Esophagus muscularis mucosa (tissue), 4 donors: ENCODE results near the gene DHCR24. TPM values are rescaled to one million over a fixed set of nuclear protein-coding genes. Genes with fewer than 3 reads are reported as not detected.

Experiments
- DNase-seq: peaks from one replicate; pipeline ENCODE4 v3.0.0-alpha.2; 2017; ENCODE audit errors: extremely low spot score
- H3K27ac ChIP-seq, 4 donors: fragments of 200-600 bp; sonication (generic); replicated peaks in 1 of 4; 1 replicate in 3 of 4; 2 replicates in 1 of 4; pipeline ENCODE4 v1.5.1; 2016 to 2019; ENCODE audit warnings: mild to moderate bottlenecking in 1 of 4
- H3K27me3 ChIP-seq, 4 donors: fragments of 200-600 bp; sonication (generic); one replicate each; pipeline versions ENCODE4 v1.5.1 to v1.6.0; 2016 to 2019
- H3K36me3 ChIP-seq, 4 donors: fragments of 200-600 bp; sonication (generic); one replicate each; pipeline ENCODE4 v1.5.1; 2016 to 2019
- H3K4me1 ChIP-seq, 4 donors: fragments of 200-600 bp; sonication (generic); one replicate each; pipeline ENCODE4 v1.5.1; 2016 to 2019
- H3K4me3 ChIP-seq, 4 donors: fragments of 200-600 bp; sonication (generic); 1 replicate in 2 of 4; 2 replicates in 2 of 4; pipeline ENCODE4 v1.5.1; 2016 to 2019; ENCODE audit warnings: mild to moderate bottlenecking in 4 of 4, moderate library complexity in 1 of 4
- H3K9me3 ChIP-seq, 4 donors: fragments of 200-600 bp; sonication (generic); 1 replicate in 3 of 4; 2 replicates in 1 of 4; pipeline ENCODE4 v1.5.1; 2016 to 2019
- EP300 ChIP-seq: sonication (generic); formaldehyde crosslinking; IDR thresholded peaks from one replicate; pipeline ENCODE4 v1.6.1; 2017; ENCODE audit warnings: antibody characterized with exemption
- POLR2A ChIP-seq: fragments of 450-650 bp; IDR thresholded peaks from one replicate; pipeline ENCODE4 v1.6.1; 2017; ENCODE audit warnings: antibody characterized with exemption, moderate library complexity, mild to moderate bottlenecking, low read depth
- POLR2AphosphoS5 ChIP-seq, 2 donors: sonication (generic); formaldehyde crosslinking; IDR thresholded peaks; one replicate each; pipeline ENCODE4 v1.6.1; 2017; ENCODE audit warnings: antibody characterized with exemption in 2 of 2
- WGBS: methylation state at CpG from one replicate; pipeline ENCODE4 v1.1.5; 2018; 5-methylcytosine and 5-hydroxymethylcytosine counted together
- intact Hi-C: fragments of 100-400 bp; cut with DNase I; formaldehyde crosslinking; loops from one replicate; pipeline ENCODE4 v1.15.1; 2023
- total RNA-seq, 4 donors: library from RNA; depleted of rRNA; stranded (reverse); fragments of >200 nt; gene quantifications; one replicate each; pipeline versions ENCODE4 v1.1.0 to v1.2.1, GENCODE V29; 2016
- TF ChIP-seq, protein P1 (sequence below), 3 experiments: fragments of 200-600 bp in 2 of 3; fragments of 450-650 bp in 1 of 3; sonication (generic) in 2 of 3; IDR thresholded peaks; one replicate each; pipeline ENCODE4 v1.5.1; 2017 to 2019; ENCODE audit warnings: antibody characterized with exemption in 3 of 3, mild to moderate bottlenecking in 2 of 3, moderate library complexity in 1 of 3

DHCR24 gene
- total RNA-seq, 4 donors from 2014 or later = 10.8 to 16.1 (median 13.1) TPM

DNA sequence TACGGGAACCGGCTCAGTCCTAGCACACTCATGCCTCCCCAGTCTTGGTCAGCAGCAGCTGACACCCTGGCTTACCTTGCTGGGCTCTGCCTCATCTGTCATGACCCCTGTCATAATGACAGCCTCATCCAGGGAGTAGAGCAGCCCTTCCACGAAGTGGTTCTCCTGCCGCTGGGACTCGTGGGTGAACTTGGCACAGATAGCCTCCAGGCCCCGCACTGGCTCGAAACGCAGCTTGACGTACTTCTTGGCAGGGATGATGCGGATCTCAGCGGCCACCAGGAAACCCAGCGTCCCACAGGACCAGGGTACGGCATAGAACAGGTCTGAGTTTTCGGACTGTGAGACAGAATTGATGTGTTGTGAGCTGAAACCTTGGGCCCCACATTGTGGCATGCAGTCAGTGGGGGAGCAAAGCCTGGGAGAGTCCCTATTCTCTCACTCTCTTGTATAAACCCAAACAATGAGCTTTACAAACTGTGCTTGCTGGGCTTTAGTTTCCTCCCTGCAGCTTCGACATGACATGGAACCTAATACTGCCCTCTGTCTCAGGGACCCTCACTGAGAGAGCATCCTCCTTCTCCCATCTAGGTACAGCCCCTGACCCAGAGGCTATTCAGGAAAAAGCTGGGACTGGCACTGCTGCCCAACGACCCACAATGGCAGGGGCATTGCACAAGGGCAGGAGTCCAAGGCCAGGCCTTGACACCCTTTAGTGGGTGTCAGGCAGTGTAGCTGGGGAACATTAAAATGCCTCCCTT is 15.5 kb downstream of the DHCR24 start:
- no peak overlapping the region for H3K27ac ChIP-seq
- 85% methylated on average over 13 of the region's 16 CpGs for WGBS
- H3K4me1 ChIP-seq = no peaks in the 10 kb centered on the region
- H3K4me3 ChIP-seq = no peak overlapping the region
- intact Hi-C loops = no loop called here
- TF ChIP-seq POLR2AphosphoS5 (IDR thresholded peaks at IDR 0.05) (no peak), POLR2A (no peak), EP300 (no peak)
- TF ChIP-seq, protein P1, sequence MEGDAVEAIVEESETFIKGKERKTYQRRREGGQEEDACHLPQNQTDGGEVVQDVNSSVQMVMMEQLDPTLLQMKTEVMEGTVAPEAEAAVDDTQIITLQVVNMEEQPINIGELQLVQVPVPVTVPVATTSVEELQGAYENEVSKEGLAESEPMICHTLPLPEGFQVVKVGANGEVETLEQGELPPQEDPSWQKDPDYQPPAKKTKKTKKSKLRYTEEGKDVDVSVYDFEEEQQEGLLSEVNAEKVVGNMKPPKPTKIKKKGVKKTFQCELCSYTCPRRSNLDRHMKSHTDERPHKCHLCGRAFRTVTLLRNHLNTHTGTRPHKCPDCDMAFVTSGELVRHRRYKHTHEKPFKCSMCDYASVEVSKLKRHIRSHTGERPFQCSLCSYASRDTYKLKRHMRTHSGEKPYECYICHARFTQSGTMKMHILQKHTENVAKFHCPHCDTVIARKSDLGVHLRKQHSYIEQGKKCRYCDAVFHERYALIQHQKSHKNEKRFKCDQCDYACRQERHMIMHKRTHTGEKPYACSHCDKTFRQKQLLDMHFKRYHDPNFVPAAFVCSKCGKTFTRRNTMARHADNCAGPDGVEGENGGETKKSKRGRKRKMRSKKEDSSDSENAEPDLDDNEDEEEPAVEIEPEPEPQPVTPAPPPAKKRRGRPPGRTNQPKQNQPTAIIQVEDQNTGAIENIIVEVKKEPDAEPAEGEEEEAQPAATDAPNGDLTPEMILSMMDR (IDR thresholded peaks at IDR 0.05) = no peak
- H3K9me3 ChIP-seq = no peaks in the 10 kb centered on the region
- no peaks in the 10 kb centered on the region for H3K27me3 ChIP-seq
- no peak for DNase-seq
- peaks cover 0 to 26% (median 13%) of the 10 kb centered on the region in 4 donors for H3K36me3 ChIP-seq

DNA sequence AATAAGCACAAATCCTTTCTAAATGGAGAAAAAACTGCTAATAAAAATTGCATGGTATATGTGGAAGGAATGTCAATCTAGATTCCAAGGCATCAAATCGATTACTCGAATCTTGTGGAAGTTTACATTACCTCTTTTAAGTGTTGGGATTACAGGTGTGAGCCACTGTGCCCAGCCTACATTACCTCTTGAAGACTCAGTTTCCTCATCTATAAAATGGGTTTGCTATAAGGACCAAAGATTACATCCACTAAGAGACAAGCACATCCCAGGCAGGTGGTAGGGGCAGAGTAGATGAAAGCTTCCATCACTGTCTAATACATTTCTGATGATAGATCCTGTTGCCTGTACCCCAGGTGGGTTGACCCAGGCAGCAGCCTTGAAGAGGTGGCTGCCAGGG is 16.1 kb downstream of the DHCR24 start:
- no peak overlapping the region for H3K27ac ChIP-seq
- 95% methylated on average over 2 of the region's 2 CpGs for WGBS
- TF ChIP-seq POLR2A (no peak), EP300 (no peak), POLR2AphosphoS5 (IDR thresholded peaks at IDR 0.05) (no peak)
- TF ChIP-seq, protein P1 (IDR thresholded peaks at IDR 0.05) = no peak
- no peaks in the 10 kb centered on the region for H3K4me1 ChIP-seq
- DNase-seq = no peak
- no peak overlapping the region for H3K4me3 ChIP-seq
- H3K27me3 ChIP-seq = no peaks in the 10 kb centered on the region
- H3K36me3 ChIP-seq = peaks cover 0 to 27% (median 13%) of the 10 kb centered on the region in 4 donors
- intact Hi-C loops = no loop called here
- no peaks in the 10 kb centered on the region for H3K9me3 ChIP-seq

DNA sequence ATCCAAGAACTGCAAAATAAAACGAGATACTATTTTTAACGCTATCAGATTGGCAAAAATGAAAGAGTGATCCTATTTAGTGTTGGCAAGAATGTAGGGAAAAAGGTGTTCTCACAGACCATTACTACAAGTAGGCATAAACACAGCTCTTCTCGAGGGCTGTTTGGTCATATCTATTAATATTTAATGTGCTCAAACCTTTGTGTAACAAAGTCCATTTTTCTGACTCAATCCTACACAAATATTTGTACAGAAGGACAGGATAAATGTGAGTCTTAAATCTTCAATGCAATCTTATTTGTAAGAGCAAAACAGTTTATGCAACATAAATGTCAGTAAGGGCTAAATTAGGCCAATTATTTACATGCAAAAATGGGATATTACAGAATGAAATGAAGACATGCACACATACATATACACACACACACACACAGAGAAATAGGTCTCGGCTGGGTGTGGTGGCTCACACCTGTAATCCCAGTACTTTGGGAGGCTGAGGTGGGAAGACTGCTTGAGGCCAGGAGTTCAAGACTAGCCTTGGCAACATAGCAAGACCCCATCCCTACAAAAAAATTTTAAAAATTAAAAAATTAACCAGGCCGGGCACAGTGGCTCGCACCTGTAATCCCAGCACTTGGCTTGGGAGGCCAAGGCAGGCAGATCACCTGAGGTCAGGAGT is 17.7 kb downstream of the DHCR24 start:
- no peak for TF ChIP-seq POLR2A
- TF ChIP-seq EP300 = no peak
- TF ChIP-seq POLR2AphosphoS5 (IDR thresholded peaks at IDR 0.05) = no peak
- TF ChIP-seq, protein P1 (IDR thresholded peaks at IDR 0.05) = no peak
- Histone ChIP-seq H3K36me3 (peaks cover 0 to 34% (median 11%) of the 10 kb centered on the region in 4 donors), H3K27ac (no peak overlapping the region), H3K27me3 (no peaks in the 10 kb centered on the region), H3K4me1 (no peaks in the 10 kb centered on the region), H3K9me3 (no peaks in the 10 kb centered on the region), H3K4me3 (no peak overlapping the region)
- 95% methylated on average over 6 of the region's 6 CpGs for WGBS
- DNase-seq = no peak
- intact Hi-C loops = no loop called here

DNA sequence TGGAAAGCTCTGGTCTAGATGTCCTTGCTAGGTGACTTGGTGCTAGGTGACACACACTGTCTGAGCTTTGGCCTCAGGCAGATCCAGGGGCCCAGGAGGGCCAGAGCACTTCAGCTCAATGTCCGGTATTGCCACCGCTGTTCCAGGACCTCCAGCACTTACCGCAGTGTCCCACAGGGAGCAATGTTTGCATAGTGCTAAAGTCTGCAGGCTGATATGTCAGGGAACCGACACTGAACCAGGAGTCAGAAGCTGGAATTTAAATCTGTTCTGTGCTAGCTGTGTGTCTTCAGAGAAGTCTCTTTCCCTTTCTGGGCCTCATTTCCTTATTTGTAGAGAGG is 19.3 kb downstream of the DHCR24 start:
- TF ChIP-seq EP300 = no peak
- H3K36me3 ChIP-seq = peaks cover 0 to 32% (median 7%) of the 10 kb centered on the region in 4 donors
- WGBS = 100% methylated on average over 2 of the region's 4 CpGs

DNA sequence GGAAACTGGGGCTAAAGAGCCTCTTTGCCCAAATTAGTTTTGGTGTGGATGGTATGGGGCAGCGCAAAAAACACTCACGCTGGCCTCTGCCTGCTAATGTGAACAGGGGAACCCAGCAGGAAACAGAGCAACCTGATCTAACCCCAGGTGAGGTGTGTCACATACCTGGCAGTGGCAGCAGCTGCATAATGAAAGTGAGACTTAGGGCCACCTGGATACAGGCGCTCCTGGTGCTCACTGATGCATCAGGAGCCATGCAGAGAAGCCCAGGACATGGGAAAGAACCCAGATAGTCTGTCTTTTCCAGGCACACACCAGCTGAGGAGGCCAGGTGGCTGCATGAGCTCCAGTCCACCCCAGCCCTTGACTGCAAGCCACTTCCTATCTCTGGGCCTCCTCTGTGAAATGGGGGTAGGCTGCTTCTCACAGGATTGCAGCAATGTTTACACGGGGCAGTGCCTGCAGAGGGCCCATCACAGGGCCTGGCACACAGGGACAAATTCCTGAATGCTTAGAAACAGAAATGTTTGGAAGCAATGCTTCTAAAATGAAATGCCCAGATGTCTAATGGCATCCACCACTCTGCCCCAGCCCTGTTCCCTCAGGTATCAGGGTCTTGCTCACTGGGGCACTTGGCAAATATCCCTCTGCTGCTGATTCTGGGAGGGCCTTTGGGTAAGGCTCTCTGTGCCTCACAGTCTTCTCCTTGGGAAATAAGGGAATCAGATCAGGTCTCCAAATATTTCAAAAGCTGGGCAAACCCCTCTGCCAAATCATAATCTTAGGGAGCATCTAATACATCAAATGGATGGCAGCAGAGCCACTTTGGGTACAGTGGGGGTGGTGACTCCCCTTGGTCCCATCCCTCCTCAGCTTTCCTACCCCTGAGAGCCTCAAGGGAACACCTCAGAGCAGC is 19.9 kb downstream of the DHCR24 start:
- intact Hi-C loops = no loop called here
- no peak for TF ChIP-seq EP300
- no peak for TF ChIP-seq POLR2A
- no peak for TF ChIP-seq POLR2AphosphoS5 (IDR thresholded peaks at IDR 0.05)
- TF ChIP-seq, protein P1 (IDR thresholded peaks at IDR 0.05) = no peak
- Histone ChIP-seq H3K36me3 (peaks cover 0 to 37% (median 7%) of the 10 kb centered on the region in 4 donors), H3K9me3 (no peaks in the 10 kb centered on the region), H3K4me1 (no peaks in the 10 kb centered on the region), H3K4me3 (no peak overlapping the region), H3K27me3 (no peaks in the 10 kb centered on the region), H3K27ac (no peak overlapping the region)
- 93% methylated on average over 3 of the region's 4 CpGs for WGBS
- DNase-seq = no peak

More for the DNA sequence above, 19.3 kb downstream of the DHCR24 start:
- H3K9me3 ChIP-seq = no peaks in the 10 kb centered on the region
- no peak overlapping the region for H3K27ac ChIP-seq
- no peak for DNase-seq
- no peak overlapping the region for H3K4me3 ChIP-seq
- intact Hi-C loops = no loop called here
- no peaks in the 10 kb centered on the region for H3K4me1 ChIP-seq
- H3K27me3 ChIP-seq = no peaks in the 10 kb centered on the region
